ENCODE results near the gene CERK.
A peak's percentile ranks its signal among the peaks of the same experiment; 100 is the strongest.

The CERK gene

GRCh38 chr22:46736705-46737104 lies 1.3 kb downstream of the CERK start:
- POLR2A ChIA-PET = interaction anchor here (1.2 kb wide), 1 partner anchor 26 kb away, joined by 3 read pairs; the partner anchor contains the start of gene TBC1D22A
- H3K4me3 ChIP-seq (ENCODE audit: low read depth, low read length) = 0 out of 2 replicates have a peak overlapping the region, but pooled peaks have one; percentile 2
- no peak overlapping the region for H3K27ac ChIP-seq (ENCODE audit: extremely low read depth, low read depth, low read length)
- peaks cover 33% of the 10 kb centered on the region for H3K4me1 ChIP-seq (ENCODE audit: control insufficient read depth, insufficient read depth, low read length)
- H3K36me3 ChIP-seq (ENCODE audit: control insufficient read depth in 2 of 2, insufficient read depth in 1 of 2, low read length in 2 of 2) = peaks cover 0 to 4% of the 10 kb centered on the region in 2 experiments; a peak in 2 of 3 replicates
- CTCF ChIA-PET = interaction anchor here (0.7 kb wide), 1 partner anchor 165 kb away, joined by 3 read pairs; no protein-coding TSS in a partner anchor
- no peaks in the 10 kb centered on the region for H3K9me3 ChIP-seq (ENCODE audit: control insufficient read depth, insufficient read depth, low read depth, low read length)
- TF ChIP-seq ZNF837 (tag by site-specific recombination; IDR thresholded peaks at IDR 0.05) = no peak
- no peak for TF ChIP-seq KLF8 (tag by site-specific recombination; IDR thresholded peaks at IDR 0.05)
- TF ChIP-seq ZNF18 (tag by site-specific recombination; IDR thresholded peaks at IDR 0.05) = no peak
- TF ChIP-seq TRIM28 (IDR thresholded peaks at IDR 0.05; ENCODE audit: borderline replicate concordance, low read length) = no peak
- TF ChIP-seq, protein P1, sequence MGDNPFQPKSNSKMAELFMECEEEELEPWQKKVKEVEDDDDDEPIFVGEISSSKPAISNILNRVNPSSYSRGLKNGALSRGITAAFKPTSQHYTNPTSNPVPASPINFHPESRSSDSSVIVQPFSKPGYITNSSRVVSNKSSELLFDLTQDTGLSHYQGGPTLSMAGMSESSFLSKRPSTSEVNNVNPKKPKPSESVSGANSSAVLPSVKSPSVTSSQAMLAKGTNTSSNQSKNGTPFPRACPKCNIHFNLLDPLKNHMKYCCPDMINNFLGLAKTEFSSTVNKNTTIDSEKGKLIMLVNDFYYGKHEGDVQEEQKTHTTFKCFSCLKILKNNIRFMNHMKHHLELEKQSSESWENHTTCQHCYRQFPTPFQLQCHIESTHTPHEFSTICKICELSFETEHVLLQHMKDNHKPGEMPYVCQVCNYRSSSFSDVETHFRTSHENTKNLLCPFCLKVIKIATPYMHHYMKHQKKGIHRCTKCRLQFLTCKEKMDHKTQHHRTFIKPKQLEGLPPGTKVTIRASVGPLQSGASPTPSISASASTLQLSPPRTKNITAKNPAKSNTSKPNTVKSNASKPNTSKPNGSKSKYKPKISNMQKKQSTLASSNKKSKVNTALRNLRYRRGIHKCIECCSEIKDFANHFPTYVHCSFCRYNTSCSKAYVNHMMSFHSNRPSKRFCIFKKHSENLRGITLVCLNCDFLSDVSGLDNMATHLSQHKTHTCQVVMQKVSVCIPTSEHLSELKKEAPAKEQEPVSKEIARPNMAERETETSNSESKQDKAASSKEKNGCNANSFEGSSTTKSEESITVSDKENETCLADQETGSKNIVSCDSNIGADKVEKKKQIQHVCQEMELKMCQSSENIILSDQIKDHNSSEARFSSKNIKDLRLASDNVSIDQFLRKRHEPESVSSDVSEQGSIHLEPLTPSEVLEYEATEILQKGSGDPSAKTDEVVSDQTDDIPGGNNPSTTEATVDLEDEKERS (tag by site-specific recombination; IDR thresholded peaks at IDR 0.05) = no peak
- no peak for TF ChIP-seq ZNF701 (tag by site-specific recombination; IDR thresholded peaks at IDR 0.05)
- TF ChIP-seq ZNF354C (tag by site-specific recombination; IDR thresholded peaks at IDR 0.05; ENCODE audit: borderline replicate concordance, low read depth) = no peak
- TF ChIP-seq ZNF133 (tag by site-specific recombination; IDR thresholded peaks at IDR 0.05) = no peak
- TF ChIP-seq SP2 (tag by site-specific recombination; IDR thresholded peaks at IDR 0.05) = no peak
- no peak for TF ChIP-seq ZNF624 (tag by site-specific recombination; IDR thresholded peaks at IDR 0.05)
- TF ChIP-seq ZBTB6 (tag by site-specific recombination; IDR thresholded peaks at IDR 0.05) = no peak
- no peak for TF ChIP-seq ZNF777 (tag by site-specific recombination; IDR thresholded peaks at IDR 0.05; ENCODE audit: borderline replicate concordance)
- TF ChIP-seq KLF10 (tag by site-specific recombination; IDR thresholded peaks at IDR 0.05) = peak; percentile 45; the same call in 1 of the 2 replicates
- TF ChIP-seq KLF1 (tag by site-specific recombination; IDR thresholded peaks at IDR 0.05) = peak; percentile 47; the same call in 1 of the 2 replicates
- TF ChIP-seq KLF9 (tag by site-specific recombination; IDR thresholded peaks at IDR 0.05; ENCODE audit: low read depth) = peak; percentile 88
- 0 out of 2 replicates have a peak, but pooled peaks have one; percentile 10 for TF ChIP-seq ZBTB48 (tag by site-specific recombination; IDR thresholded peaks at IDR 0.05)
- no peak for TF ChIP-seq HIC1 (tag by site-specific recombination; IDR thresholded peaks at IDR 0.05)

All from HEK293 (cell line).